Psoas muscle (tissue), 8 donors: ENCODE measurements around the gene ARHGAP9. TPM values are rescaled to one million over a fixed set of nuclear protein-coding genes. Genes with fewer than 3 reads are reported as not detected.

ENCODE experiments used
- ATAC-seq, 4 donors: fragments of 200-7000 bp; cut with Tn5 transposase; one replicate each; pipeline ENCODE4 v1.9.1; 2020; ENCODE audit warnings: moderate library complexity in 3 of 4, mild to moderate bottlenecking in 2 of 4
- DNase-seq, 2 donors: peaks; one replicate each; pipeline ENCODE4 v3.0.0-alpha.2; 2020
- H3K27ac ChIP-seq: fragments of 200-600 bp; one replicate; pipeline ENCODE4 v1.8.0; 2022
- H3K27me3 ChIP-seq, 3 donors: fragments of 200-600 bp in 1 of 3; one replicate each; pipeline versions ENCODE4 v1.6.1 to v1.8.0; 2013 to 2022; ENCODE audit warnings: low read length in 2 of 3, mild to moderate bottlenecking in 2 of 3, moderate library complexity in 1 of 3; ENCODE audit not compliant: insufficient read depth in 3 of 3
- H3K36me3 ChIP-seq, 2 donors: fragments of 200-600 bp in 1 of 2; one replicate each; pipeline versions ENCODE4 v1.6.1 to v1.8.0; 2013 to 2022; ENCODE audit warnings: low read depth in 1 of 2, mild to moderate bottlenecking in 1 of 2, moderate library complexity in 1 of 2; ENCODE audit not compliant: insufficient read depth in 1 of 2
- H3K4me1 ChIP-seq: fragments of 200-600 bp; one replicate; pipeline ENCODE4 v1.8.0; 2022
- H3K4me3 ChIP-seq: fragments of 200-600 bp; one replicate; pipeline ENCODE4 v1.8.0; 2022; ENCODE audit warnings: mild to moderate bottlenecking
- H3K9me3 ChIP-seq: fragments of 200-600 bp; one replicate; pipeline ENCODE4 v1.8.0; 2022
- WGBS, 3 donors: extraction: QIAGEN DNeasy Blood & Tissue Kit; methylation state at CpG; one replicate each; pipeline versions ENCODE4 v1.1.6 to v1.1.7; 2013; 5-methylcytosine and 5-hydroxymethylcytosine counted together
- intact Hi-C, 2 donors: fragments of 100-400 bp; cut with DNase I; formaldehyde crosslinking; loops; one replicate each; pipeline versions ENCODE4 v1.11.0 to v1.14.2; 2022
- polyA plus RNA-seq, 3 donors: library from polyadenylated mRNA; stranded (reverse); fragments of 200-250 nt; gene quantifications; one replicate each; pipeline ENCODE4 v1.2.3, GENCODE V29; 2013
- total RNA-seq, 4 donors: library from RNA; stranded (reverse); fragmentation: NEBNext Ultra II Directional in 2 of 4; extraction: Animal tissue kit (Norgen Biotek cat#: 25700) in 2 of 4; gene quantifications; one replicate each; pipeline versions ENCODE4 v1.2.1 to v1.2.4, GENCODE V29; 2021 to 2023
- TF ChIP-seq, protein P1 (sequence below): fragments of 200-600 bp; IDR thresholded peaks from one replicate; pipeline ENCODE4 v1.8.0; 2022; ENCODE audit warnings: antibody characterized with exemption
- donor health status: healthy with polysubstance abuse.
- donor health status: DM: no; HTN: no; CAD: no; lungs with moderate emphysema.
- donor health status: Bipolar disorder and iron deficiency.
- donor health status: healthy.
- donor health status: DM: yes; HTN: yes; CAD: no.
- donor health status: DM: no; HTN: no; CAD: no.
- donor health status: DM: no; HTN: no; CAD: no.
- donor health status: DM: yes; HTN: yes; CAD: no.

Gene ARHGAP9
- total and polyA plus RNA-seq, 7 donors: 0.91 to 5.4 (median 2.0) TPM

DNA sequence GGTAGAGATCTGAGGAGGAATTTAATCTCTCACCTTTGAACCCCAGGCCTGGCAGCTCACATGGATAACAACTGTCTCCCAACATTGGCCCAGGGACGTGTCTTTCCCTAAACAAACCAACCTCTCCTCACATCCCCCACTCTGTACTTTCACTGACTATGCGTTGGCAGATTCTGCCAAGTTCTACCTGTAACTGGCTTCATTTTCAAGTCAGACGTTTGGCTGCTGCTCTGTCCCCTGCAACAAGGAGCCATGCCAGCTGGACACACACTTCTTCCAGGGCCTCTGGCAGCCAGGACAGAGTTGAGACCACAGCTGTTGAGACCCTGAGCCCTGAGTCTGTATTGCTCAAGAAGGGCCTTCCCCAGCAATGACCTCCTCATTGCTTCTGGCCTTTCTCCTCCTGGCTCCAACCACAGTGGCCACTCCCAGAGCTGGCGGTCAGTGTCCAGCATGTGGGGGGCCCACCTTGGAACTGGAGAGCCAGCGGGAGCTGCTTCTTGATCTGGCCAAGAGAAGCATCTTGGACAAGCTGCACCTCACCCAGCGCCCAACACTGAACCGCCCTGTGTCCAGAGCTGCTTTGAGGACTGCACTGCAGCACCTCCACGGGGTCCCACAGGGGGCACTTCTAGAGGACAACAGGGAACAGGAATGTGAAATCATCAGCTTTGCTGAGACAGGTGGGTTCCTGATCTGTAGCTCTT lies 45.0 kb downstream of the ARHGAP9 start, which contains the start of gene INHBC:
TSS of gene INHBC (plus strand) at position 268 of the 707 bp plus-strand sequence. CDS start at position 371, 103 bp downstream.
- intact Hi-C loops: no loop called here
- ATAC-seq (no peak), DNase-seq (no peak)
- TF ChIP-seq, protein P1, sequence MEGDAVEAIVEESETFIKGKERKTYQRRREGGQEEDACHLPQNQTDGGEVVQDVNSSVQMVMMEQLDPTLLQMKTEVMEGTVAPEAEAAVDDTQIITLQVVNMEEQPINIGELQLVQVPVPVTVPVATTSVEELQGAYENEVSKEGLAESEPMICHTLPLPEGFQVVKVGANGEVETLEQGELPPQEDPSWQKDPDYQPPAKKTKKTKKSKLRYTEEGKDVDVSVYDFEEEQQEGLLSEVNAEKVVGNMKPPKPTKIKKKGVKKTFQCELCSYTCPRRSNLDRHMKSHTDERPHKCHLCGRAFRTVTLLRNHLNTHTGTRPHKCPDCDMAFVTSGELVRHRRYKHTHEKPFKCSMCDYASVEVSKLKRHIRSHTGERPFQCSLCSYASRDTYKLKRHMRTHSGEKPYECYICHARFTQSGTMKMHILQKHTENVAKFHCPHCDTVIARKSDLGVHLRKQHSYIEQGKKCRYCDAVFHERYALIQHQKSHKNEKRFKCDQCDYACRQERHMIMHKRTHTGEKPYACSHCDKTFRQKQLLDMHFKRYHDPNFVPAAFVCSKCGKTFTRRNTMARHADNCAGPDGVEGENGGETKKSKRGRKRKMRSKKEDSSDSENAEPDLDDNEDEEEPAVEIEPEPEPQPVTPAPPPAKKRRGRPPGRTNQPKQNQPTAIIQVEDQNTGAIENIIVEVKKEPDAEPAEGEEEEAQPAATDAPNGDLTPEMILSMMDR: no peak
- H3K27ac ChIP-seq: no peak within 1 kb of the TSS
- no peaks in the 10 kb centered on the region for H3K27me3 ChIP-seq
- H3K9me3 ChIP-seq: no peaks in the 10 kb centered on the region
- no peak within 1 kb of the TSS for H3K4me3 ChIP-seq
- H3K36me3 ChIP-seq: no peaks in the 10 kb centered on the region
- 57 to 71% (median 58%) methylated on average over 8 of the region's 8 CpGs for WGBS, 3 donors
- H3K4me1 ChIP-seq: no peaks in the 10 kb centered on the region

DNA sequence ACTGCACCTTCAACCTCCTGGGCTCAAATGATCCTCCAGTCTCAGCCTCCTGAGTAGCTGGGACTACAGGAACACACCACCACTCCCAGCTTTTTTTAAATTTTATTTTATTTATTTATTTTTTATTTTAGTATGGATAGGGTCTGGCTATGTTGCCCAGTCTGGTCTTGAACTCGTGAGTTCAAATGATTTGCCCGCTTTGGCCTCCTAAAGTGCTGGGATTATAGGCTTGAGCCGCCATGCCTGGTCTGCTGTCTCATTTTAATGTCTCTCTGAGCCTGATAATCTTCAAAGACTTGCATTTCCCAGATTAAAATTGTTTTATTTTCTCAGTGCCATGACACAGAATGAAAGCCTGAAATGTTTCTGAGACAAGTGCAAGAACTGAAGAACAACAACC lies 46.3 kb downstream of the ARHGAP9 start:
- TF ChIP-seq, protein P1: no peak
- intact Hi-C loops: no loop called here
- ATAC-seq (no peak), DNase-seq (no peak)
- H3K9me3 ChIP-seq: no peaks in the 10 kb centered on the region
- H3K27me3 ChIP-seq: no peaks in the 10 kb centered on the region
- 80 to 93% (median 82%) methylated on average over 3 of the region's 3 CpGs for WGBS, 3 donors
- H3K4me3 ChIP-seq: no peak overlapping the region
- H3K4me1 ChIP-seq: peaks cover 6% of the 10 kb centered on the region
- H3K27ac ChIP-seq: no peak overlapping the region
- H3K36me3 ChIP-seq: no peaks in the 10 kb centered on the region

DNA sequence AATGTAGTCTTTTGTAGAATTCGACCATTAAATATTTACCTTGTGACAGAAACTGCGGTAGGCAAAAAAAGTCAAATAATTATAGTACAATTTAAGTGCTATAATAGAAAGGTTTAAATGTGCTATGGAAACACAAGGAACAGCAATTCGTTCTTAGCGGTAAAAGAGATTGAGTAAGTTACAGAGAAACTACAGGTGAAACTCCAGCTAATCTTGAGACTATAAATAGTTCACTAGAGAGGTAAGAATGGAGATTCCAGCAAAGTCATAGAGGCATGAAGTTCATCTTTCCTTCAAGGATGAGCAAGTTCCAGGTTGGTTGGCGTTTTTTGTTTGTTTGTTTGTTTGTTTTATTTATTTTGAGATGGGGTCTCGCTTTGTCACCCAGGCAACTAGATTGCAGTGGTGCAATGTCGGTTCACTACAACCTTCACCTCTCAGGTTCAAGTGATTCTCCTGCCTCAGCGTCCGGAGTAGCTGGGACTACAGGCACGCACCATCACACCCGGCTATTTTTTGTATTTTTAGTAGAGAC lies 47.9 kb downstream of the ARHGAP9 start:
- DNase-seq: no peak
- peak overlapping the region; percentile 79 for H3K4me3 ChIP-seq
- peaks cover 6% of the 10 kb centered on the region for H3K4me1 ChIP-seq
- H3K9me3 ChIP-seq: no peaks in the 10 kb centered on the region
- H3K27ac ChIP-seq: peak overlapping the region; percentile 95
- H3K27me3 ChIP-seq: no peaks in the 10 kb centered on the region
- no peak for ATAC-seq
- 93 to 94% (median 93%) methylated on average over 11 of the region's 11 CpGs for WGBS, 3 donors
- no peaks in the 10 kb centered on the region for H3K36me3 ChIP-seq
- intact Hi-C loops: no loop called here
- TF ChIP-seq, protein P1: no peak

DNA sequence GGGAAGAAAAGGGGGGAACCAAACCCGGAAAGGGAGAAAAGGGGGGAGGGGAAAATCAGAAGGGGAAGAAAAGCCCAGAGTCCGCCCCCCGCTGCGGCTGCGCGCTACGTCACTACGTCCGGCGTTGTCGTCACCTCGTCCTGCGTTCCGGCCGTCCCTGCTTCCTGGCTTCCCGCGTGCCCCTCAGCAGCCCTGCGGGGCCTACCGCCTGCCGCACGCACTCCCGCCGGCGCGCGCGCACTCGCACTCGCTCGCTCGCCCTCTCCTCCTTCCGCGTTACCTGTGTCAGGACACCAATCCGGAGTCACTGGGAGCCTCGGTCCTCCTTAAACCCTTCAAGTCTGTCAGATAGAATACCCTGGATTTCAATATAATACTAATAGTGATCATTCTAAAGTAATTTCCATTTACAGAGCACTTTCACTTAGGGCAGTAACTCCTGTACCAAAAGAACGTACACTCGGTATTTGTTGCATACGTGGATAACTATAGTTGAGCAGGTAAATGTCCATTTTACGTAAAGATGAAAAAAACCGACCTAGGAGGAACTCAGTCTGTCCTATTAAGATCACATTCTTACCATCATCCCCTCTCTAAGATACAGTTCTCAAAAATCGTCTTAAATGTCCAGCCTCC lies 48.6 kb downstream of the ARHGAP9 start, which contains the start of gene R3HDM2:
TSS of gene R3HDM2 (minus strand) at position 113 of the 636 bp plus-strand sequence. CDS start 120,615 bp downstream, outside the sequence.
- peak; percentile 96 to 98 for DNase-seq
- Histone ChIP-seq H3K27ac (peak within 1 kb of the TSS; percentile 95), H3K4me1 (peaks cover 6% of the 10 kb centered on the region), H3K36me3 (no peaks in the 10 kb centered on the region), H3K27me3 (no peaks in the 10 kb centered on the region), H3K9me3 (no peaks in the 10 kb centered on the region), H3K4me3 (peak within 1 kb of the TSS; percentile 79)
- ATAC-seq: peak; percentile 98 to 99 (median 98)
- intact Hi-C loops: no loop called here
- TF ChIP-seq, protein P1: no peak
- WGBS, 3 donors: 2 to 4% (median 4%) methylated on average over 17 to 41 of the region's 41 CpGs
